ENCODE measurements around the gene MED25. TPM values are rescaled to one million over a fixed set of nuclear protein-coding genes. Genes with fewer than 3 reads are reported as not detected.
A peak's percentile ranks its signal among the peaks of the same experiment; 100 is the strongest.

Gene MED25
- total and polyA plus RNA-seq, 2 of the 4 experiments (the other 2 are of a cell fraction) = 4.7 to 38.5 TPM

DNA sequence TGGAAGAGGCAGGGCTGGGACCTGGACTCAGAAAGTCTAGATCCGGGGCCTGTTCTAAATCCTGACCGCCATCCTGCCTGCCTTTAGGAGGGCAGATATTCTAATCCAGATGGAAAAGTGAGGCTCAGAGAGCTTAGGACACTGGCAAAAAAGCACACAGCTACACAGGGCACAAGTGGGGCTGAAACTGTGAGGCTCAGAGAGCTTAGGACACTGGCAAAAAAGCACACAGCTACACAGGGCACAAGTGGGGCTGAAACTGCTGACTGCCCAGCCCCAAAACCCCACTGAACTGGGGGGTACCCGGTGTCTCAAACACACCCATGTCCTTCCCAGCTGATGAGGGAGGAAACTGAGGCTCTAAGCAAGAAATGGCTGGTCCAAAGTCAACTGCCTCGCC, 57.1 kb downstream of the MED25 start:
- no peak for ATAC-seq (ENCODE audit: low read depth)
- Histone ChIP-seq H3K23ac (ENCODE audit: low read depth, low read length) (peak overlapping the region; percentile 78; the same call in 1 of the 2 replicates), H2AK9ac (replicated peaks; ENCODE audit: low read depth, low read length, poor library complexity) (peak overlapping the region; percentile 100), H3K4ac (ENCODE audit: low read depth, low read length) (peak overlapping the region; percentile 98), H3K36me3 (ENCODE audit: control insufficient read depth, insufficient read depth, low read length) (peaks cover 12% of the 10 kb centered on the region; the same call in 1 of the 2 replicates), H2BK15ac (ENCODE audit: low read depth, low read length) (no peak overlapping the region), H2BK120ac (ENCODE audit: low read depth, low read length) (no peak overlapping the region), H4K8ac (ENCODE audit: low read depth in 2 of 2, low read length in 2 of 2) (peak overlapping the region; percentile 97 to 98), H4K20me1 (ENCODE audit: insufficient read depth, low read length) (no peaks in the 10 kb centered on the region; the same call in 1 of the 2 replicates), H3K4me2 (ENCODE audit: low read depth, low read length) (peak overlapping the region; percentile 99), H3K4me1 (ENCODE audit: control insufficient read depth, insufficient read depth, low read length) (peaks cover 8% of the 10 kb centered on the region), H3K14ac (replicated peaks; ENCODE audit: low read depth, low read length) (peak overlapping the region; percentile 98), H2AFZ (replicated peaks; ENCODE audit: low read length, poor library complexity) (peak overlapping the region; percentile 17), H4K91ac (ENCODE audit: insufficient read depth, low read depth, low read length) (peak overlapping the region; percentile 98), H3K27ac (ENCODE audit: insufficient read depth, low read length) (peak overlapping the region; percentile 97), H2BK5ac (ENCODE audit: low read depth, low read length, poor library complexity, severe bottlenecking) (peak overlapping the region; percentile 96), H3K18ac (ENCODE audit: low read depth, low read length) (no peak overlapping the region), H2BK20ac (ENCODE audit: low read depth, low read length) (no peak overlapping the region), H3K9ac (ENCODE audit: low read depth, low read length) (peak overlapping the region; percentile 97), H4K5ac (ENCODE audit: low read depth, low read length) (peak overlapping the region; percentile 99), H3K9me3 (ENCODE audit: control insufficient read depth, insufficient read depth, low read length) (no peaks in the 10 kb centered on the region), H3K4me3 (ENCODE audit: insufficient read depth, low read depth, low read length) (peak overlapping the region; percentile 63), H3K9me1 (ENCODE audit: insufficient read depth, low read length) (peaks cover 7% of the 10 kb centered on the region), H3K79me1 (ENCODE audit: low read depth in 1 of 2, low read length in 2 of 2) (peaks cover 27 to 65% of the 10 kb centered on the region in 2 experiments), H3K27me3 (ENCODE audit: control insufficient read depth, insufficient read depth, low read length) (no peaks in the 10 kb centered on the region), H3K56ac (ENCODE audit: extremely low read depth, insufficient read depth, low read length) (no peak overlapping the region), H2AK5ac (ENCODE audit: low read depth, low read length) (peak overlapping the region; percentile 96)
- in situ Hi-C loops (cut with MboI; ENCODE audit: low sequenced_read_pairs) (no loop called here), dilution Hi-C loops (cut with HindIII; ENCODE audit: low sequenced_read_pairs, unreplicated experiment) (no loop called here), intact Hi-C loops (cut with micrococcal nuclease) (loop anchor here (5.0 kb wide), 1 partner anchor 152 kb away; the partner anchor contains the start of genes VRK3 and ZNF473)
- ChIA-PET CTCF (no interaction called here), POLR2A (ENCODE audit: unreplicated experiment) (no interaction called here)
- BruUV-seq (replicated peaks) = no TSS peak
- TF ChIP-seq CTCF (conservative IDR thresholded peaks at IDR 0.05; ENCODE audit: low read depth, low read length) (no peak), BHLHE40 (IDR thresholded peaks at IDR 0.05; ENCODE audit: low read depth, low read length) (no peak), RCOR1 (IDR thresholded peaks at IDR 0.05; ENCODE audit: insufficient replicate concordance, low read length) (no peak), CHD1 (IDR thresholded peaks at IDR 0.05; ENCODE audit: low read depth, low read length) (no peak), MAZ (IDR thresholded peaks at IDR 0.05; ENCODE audit: borderline replicate concordance, low read depth, low read length) (no peak), MAFK (IDR thresholded peaks at IDR 0.05; ENCODE audit: low read depth, low read length) (no peak), ELK1 (IDR thresholded peaks at IDR 0.05; ENCODE audit: borderline replicate concordance, low read depth, low read length) (no peak), SMC3 (IDR thresholded peaks at IDR 0.05; ENCODE audit: low read depth, low read length) (no peak), FOS (IDR thresholded peaks at IDR 0.05; ENCODE audit: low read depth, low read length) (no peak), CEBPB (IDR thresholded peaks at IDR 0.05; ENCODE audit: low read depth, low read length) (no peak), MXI1 (IDR thresholded peaks at IDR 0.05; ENCODE audit: borderline replicate concordance, low read depth, low read length) (no peak), RAD21 (IDR thresholded peaks at IDR 0.05; ENCODE audit: low read length) (no peak), RFX5 (IDR thresholded peaks at IDR 0.05; ENCODE audit: low read depth, low read length) (no peak), POLR2A (IDR thresholded peaks at IDR 0.05; ENCODE audit: low read depth, low read length) (no peak), NFE2L2 (IDR thresholded peaks at IDR 0.05; ENCODE audit: low read depth, low read length) (no peak)
- TF ChIP-seq, protein P1, sequence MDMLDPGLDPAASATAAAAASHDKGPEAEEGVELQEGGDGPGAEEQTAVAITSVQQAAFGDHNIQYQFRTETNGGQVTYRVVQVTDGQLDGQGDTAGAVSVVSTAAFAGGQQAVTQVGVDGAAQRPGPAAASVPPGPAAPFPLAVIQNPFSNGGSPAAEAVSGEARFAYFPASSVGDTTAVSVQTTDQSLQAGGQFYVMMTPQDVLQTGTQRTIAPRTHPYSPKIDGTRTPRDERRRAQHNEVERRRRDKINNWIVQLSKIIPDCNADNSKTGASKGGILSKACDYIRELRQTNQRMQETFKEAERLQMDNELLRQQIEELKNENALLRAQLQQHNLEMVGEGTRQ (IDR thresholded peaks at IDR 0.05; ENCODE audit: low read depth, low read length) = no peak
- DNase-seq = no peak
- 100% methylated on average over 2 of the region's 4 CpGs; no CpG with 5 or more reads in 1 of the 2 experiments for WGBS, 2 experiments (ENCODE audit: extremely low coverage in 2 of 2, insufficient read length in 1 of 2)

Measured in IMR-90 (cell line).